Measurements from ENCODE around the gene SSX3. TPM values are rescaled to one million over a fixed set of nuclear protein-coding genes. Genes with fewer than 3 reads are reported as not detected.
"Not testable (repeated sequence)": the region's sequence is repeated elsewhere in the genome, so short reads cannot be mapped to it uniquely, and the experiment has no call there.

The SSX3 gene
- not detected for polyA plus RNA-seq (2013, experiment 1 of 4)
- polyA plus RNA-seq (2013, experiment 2 of 4), result not detected
- not detected for polyA plus RNA-seq (2013, experiment 3 of 4)
- polyA plus RNA-seq (2013, experiment 4 of 4), result not detected

- WGBS, 2 experiments, result 93 to 96% methylated on average over 17 of the region's 19 CpGs
- H3K9me3 ChIP-seq (ENCODE audit: control insufficient read depth, low read length); H3K27ac ChIP-seq (ENCODE audit: insufficient read depth, low read depth, low read length, poor library complexity, severe bottlenecking): not testable (repeated sequence)
Measured at GRCh38 chrX:48356315-48357094, at the start of gene SSX3. SSX3 (minus strand) TSS chrX:48356703; CDS start chrX:48355249, 1,454 bp downstream.

GRCh38 chrX:48397825-48398224 lies 41.3 kb upstream of the SSX3 start:
- not testable (repeated sequence) for H3K9me3 ChIP-seq (ENCODE audit: control insufficient read depth, low read length); H3K4me3 ChIP-seq (ENCODE audit: insufficient read depth, low read depth, low read length)
- WGBS, 2 experiments, result 83 to 86% methylated on average over 1 of the region's 1 CpG

More at GRCh38 chrX:48356315-48357094, at the start of gene SSX3:
- not testable (repeated sequence) for H3K4me1 ChIP-seq (ENCODE audit: control insufficient read depth, insufficient read depth, low read length); H3K4me3 ChIP-seq (ENCODE audit: insufficient read depth, low read depth, low read length); H3K36me3 ChIP-seq (ENCODE audit: control insufficient read depth, insufficient read depth, low read length); H3K27me3 ChIP-seq (ENCODE audit: control insufficient read depth, insufficient read depth, low read length, poor library complexity, severe bottlenecking)

DNA sequence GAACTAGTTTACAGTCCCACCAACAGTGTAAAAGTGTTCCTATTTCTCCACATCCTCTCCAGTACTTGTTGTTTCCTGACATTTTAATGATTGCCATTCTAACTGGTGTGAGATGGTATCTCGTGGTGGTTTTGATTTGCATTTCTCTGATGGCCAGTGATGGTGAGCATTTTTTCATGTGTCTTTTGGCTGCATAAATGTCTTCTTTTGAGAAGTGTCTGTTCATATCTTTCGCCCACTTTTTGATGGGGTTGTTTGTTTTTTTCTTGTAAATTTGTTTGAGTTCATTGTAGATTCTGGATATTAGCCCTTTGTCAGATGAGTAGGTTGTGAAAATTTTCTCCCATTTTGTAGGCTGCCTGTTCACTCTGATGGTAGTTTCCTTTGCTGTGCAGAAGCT lies 40.4 kb upstream of the SSX3 start:
- H3K27me3 ChIP-seq (ENCODE audit: control insufficient read depth, insufficient read depth, low read length, poor library complexity, severe bottlenecking); H3K36me3 ChIP-seq (ENCODE audit: control insufficient read depth, insufficient read depth, low read length); H3K27ac ChIP-seq (ENCODE audit: insufficient read depth, low read depth, low read length, poor library complexity, severe bottlenecking); H3K4me3 ChIP-seq (ENCODE audit: insufficient read depth, low read depth, low read length); H3K4me1 ChIP-seq (ENCODE audit: control insufficient read depth, insufficient read depth, low read length); H3K9me3 ChIP-seq (ENCODE audit: control insufficient read depth, low read length): not testable (repeated sequence)
- WGBS, 2 experiments, result 100% methylated on average over 1 of the region's 2 CpGs

More at GRCh38 chrX:48397825-48398224, 41.3 kb upstream of the SSX3 start:
- H3K36me3 ChIP-seq (ENCODE audit: control insufficient read depth, insufficient read depth, low read length); H3K27me3 ChIP-seq (ENCODE audit: control insufficient read depth, insufficient read depth, low read length, poor library complexity, severe bottlenecking); H3K4me1 ChIP-seq (ENCODE audit: control insufficient read depth, insufficient read depth, low read length); H3K27ac ChIP-seq (ENCODE audit: insufficient read depth, low read depth, low read length, poor library complexity, severe bottlenecking): not testable (repeated sequence)

GRCh38 chrX:48383239-48383638 lies 26.7 kb upstream of the SSX3 start, which contains the start of gene SSX4:
SSX4 (plus strand) TSS chrX:48383539; CDS start chrX:48384054, 515 bp downstream.
- not testable (repeated sequence) for H3K27ac ChIP-seq (ENCODE audit: insufficient read depth, low read depth, low read length, poor library complexity, severe bottlenecking); H3K4me3 ChIP-seq (ENCODE audit: insufficient read depth, low read depth, low read length); H3K27me3 ChIP-seq (ENCODE audit: control insufficient read depth, insufficient read depth, low read length, poor library complexity, severe bottlenecking); H3K4me1 ChIP-seq (ENCODE audit: control insufficient read depth, insufficient read depth, low read length); H3K9me3 ChIP-seq (ENCODE audit: control insufficient read depth, low read length); H3K36me3 ChIP-seq (ENCODE audit: control insufficient read depth, insufficient read depth, low read length)
- no CpG with 5 or more reads among the region's 16 CpGs for WGBS, 2 experiments

DNA sequence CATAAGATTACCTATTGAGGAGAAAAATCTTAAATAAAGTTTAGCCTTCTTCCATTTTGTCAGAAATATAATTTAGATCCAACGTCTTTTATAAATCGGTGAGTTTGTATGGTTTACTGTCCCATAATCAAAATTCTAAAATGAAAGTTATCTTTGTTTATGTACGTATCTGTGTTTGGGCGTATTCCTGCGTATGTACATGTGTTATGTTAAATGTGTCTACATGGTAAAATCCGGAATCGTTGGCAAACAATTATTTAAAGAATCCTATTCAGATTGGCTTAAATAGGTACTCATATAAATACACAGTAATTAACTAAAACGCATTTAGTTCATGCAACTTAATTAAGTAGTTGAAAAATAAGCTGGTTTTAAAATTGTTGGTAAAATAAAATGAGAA lies 13.9 kb upstream of the SSX3 start:
- not testable (repeated sequence) for H3K4me1 ChIP-seq (ENCODE audit: control insufficient read depth, insufficient read depth, low read length); H3K36me3 ChIP-seq (ENCODE audit: control insufficient read depth, insufficient read depth, low read length); H3K27ac ChIP-seq (ENCODE audit: insufficient read depth, low read depth, low read length, poor library complexity, severe bottlenecking); H3K4me3 ChIP-seq (ENCODE audit: insufficient read depth, low read depth, low read length); H3K9me3 ChIP-seq (ENCODE audit: control insufficient read depth, low read length); H3K27me3 ChIP-seq (ENCODE audit: control insufficient read depth, insufficient read depth, low read length, poor library complexity, severe bottlenecking)
- WGBS, 2 experiments, result no CpG with 5 or more reads among the region's 8 CpGs

DNA sequence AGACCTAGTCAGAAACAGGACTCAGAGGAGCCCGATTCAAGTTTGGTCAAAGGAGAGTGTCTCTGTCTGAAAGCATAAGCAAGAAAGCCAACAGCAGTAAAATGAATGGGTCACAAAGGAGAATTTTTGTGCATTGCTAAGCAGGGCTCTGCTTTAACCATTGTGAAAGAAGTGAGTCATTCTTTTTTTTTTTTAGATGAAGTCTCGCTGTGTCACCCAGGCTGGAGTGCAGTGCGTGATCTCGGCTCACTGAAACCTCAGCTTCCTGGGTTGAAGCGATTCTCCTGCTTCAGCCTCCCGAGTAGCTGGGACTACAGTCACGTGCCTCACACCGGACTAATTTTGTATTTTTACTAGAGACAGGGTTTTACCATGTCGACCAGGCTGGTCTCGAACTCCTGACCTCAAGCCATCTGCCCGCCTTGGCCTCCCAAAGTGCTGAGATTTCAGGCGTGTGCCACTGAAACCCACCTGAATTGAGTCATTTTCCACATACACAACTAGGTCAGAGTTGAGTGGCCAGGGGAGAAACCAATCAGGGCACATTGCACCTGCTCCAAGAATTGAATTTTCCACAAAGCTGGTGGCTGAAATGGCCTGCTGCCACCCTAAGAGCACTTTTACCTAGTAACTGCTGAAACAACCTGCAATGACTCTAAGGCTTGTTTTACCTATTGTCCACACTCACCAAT lies 11.4 kb upstream of the SSX3 start:
- H3K27ac ChIP-seq (ENCODE audit: insufficient read depth, low read depth, low read length, poor library complexity, severe bottlenecking); H3K9me3 ChIP-seq (ENCODE audit: control insufficient read depth, low read length); H3K4me3 ChIP-seq (ENCODE audit: insufficient read depth, low read depth, low read length); H3K27me3 ChIP-seq (ENCODE audit: control insufficient read depth, insufficient read depth, low read length, poor library complexity, severe bottlenecking); H3K36me3 ChIP-seq (ENCODE audit: control insufficient read depth, insufficient read depth, low read length); H3K4me1 ChIP-seq (ENCODE audit: control insufficient read depth, insufficient read depth, low read length): not testable (repeated sequence)
- WGBS, 2 experiments, result no CpG with 5 or more reads among the region's 12 CpGs

- H3K4me1 ChIP-seq (ENCODE audit: control insufficient read depth, insufficient read depth, low read length); H3K9me3 ChIP-seq (ENCODE audit: control insufficient read depth, low read length); H3K27me3 ChIP-seq (ENCODE audit: control insufficient read depth, insufficient read depth, low read length, poor library complexity, severe bottlenecking); H3K4me3 ChIP-seq (ENCODE audit: insufficient read depth, low read depth, low read length); H3K27ac ChIP-seq (ENCODE audit: insufficient read depth, low read depth, low read length, poor library complexity, severe bottlenecking); H3K36me3 ChIP-seq (ENCODE audit: control insufficient read depth, insufficient read depth, low read length): not testable (repeated sequence)
- WGBS, 2 experiments, result 80 to 88% methylated on average over 5 of the region's 6 CpGs
Measured at GRCh38 chrX:48359281-48359680, 2.8 kb upstream of the SSX3 start.

DNA sequence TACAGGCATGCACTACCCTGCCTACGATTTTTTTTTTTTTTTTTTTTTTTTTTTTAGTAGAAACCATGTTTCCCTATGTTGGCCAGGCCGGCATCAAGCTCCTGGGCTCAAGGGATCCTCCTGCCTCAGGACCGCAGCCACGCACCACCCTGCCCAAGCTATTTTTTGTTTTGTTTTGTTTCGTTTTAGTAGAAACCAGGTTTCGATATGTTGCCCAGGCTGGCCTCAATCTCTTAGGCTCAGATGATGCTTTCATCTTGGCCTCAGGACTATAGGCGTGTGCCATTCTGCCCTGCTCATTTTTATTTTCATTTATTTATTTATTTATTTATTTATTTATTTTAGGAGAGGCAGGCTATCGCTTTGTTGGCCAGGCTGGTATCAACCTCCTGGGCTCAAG lies 1.2 kb upstream of the SSX3 start:
- no peaks in the 10 kb centered on the region for H3K27me3 ChIP-seq (ENCODE audit: control insufficient read depth, insufficient read depth, low read length, poor library complexity, severe bottlenecking)

GRCh38 chrX:48346059-48346458 lies 10.4 kb downstream of the SSX3 start:
- not testable (repeated sequence) for H3K27me3 ChIP-seq (ENCODE audit: control insufficient read depth, insufficient read depth, low read length, poor library complexity, severe bottlenecking); H3K27ac ChIP-seq (ENCODE audit: insufficient read depth, low read depth, low read length, poor library complexity, severe bottlenecking); H3K4me3 ChIP-seq (ENCODE audit: insufficient read depth, low read depth, low read length); H3K9me3 ChIP-seq (ENCODE audit: control insufficient read depth, low read length); H3K36me3 ChIP-seq (ENCODE audit: control insufficient read depth, insufficient read depth, low read length); H3K4me1 ChIP-seq (ENCODE audit: control insufficient read depth, insufficient read depth, low read length)
- whole genome bisulfite sequencing, 2 experiments, result 74 to 82% methylated on average over 8 of the region's 8 CpGs

More for the DNA sequence above, 1.2 kb upstream of the SSX3 start:
- WGBS, 2 experiments, result 94 to 96% methylated on average over 6 to 7 of the region's 8 CpGs
- no peak overlapping the region for H3K4me3 ChIP-seq (ENCODE audit: insufficient read depth, low read depth, low read length)
- no peaks in the 10 kb centered on the region for H3K9me3 ChIP-seq (ENCODE audit: control insufficient read depth, low read length)
- no peaks in the 10 kb centered on the region for H3K4me1 ChIP-seq (ENCODE audit: control insufficient read depth, insufficient read depth, low read length)
- H3K36me3 ChIP-seq (ENCODE audit: control insufficient read depth, insufficient read depth, low read length), result no peaks in the 10 kb centered on the region
- H3K27ac ChIP-seq (ENCODE audit: insufficient read depth, low read depth, low read length, poor library complexity, severe bottlenecking), result no peak overlapping the region

GRCh38 chrX:48313996-48314395 lies 42.5 kb downstream of the SSX3 start:
- not testable (repeated sequence) for H3K36me3 ChIP-seq (ENCODE audit: control insufficient read depth, insufficient read depth, low read length); H3K27ac ChIP-seq (ENCODE audit: insufficient read depth, low read depth, low read length, poor library complexity, severe bottlenecking); H3K9me3 ChIP-seq (ENCODE audit: control insufficient read depth, low read length); H3K4me3 ChIP-seq (ENCODE audit: insufficient read depth, low read depth, low read length); H3K4me1 ChIP-seq (ENCODE audit: control insufficient read depth, insufficient read depth, low read length); H3K27me3 ChIP-seq (ENCODE audit: control insufficient read depth, insufficient read depth, low read length, poor library complexity, severe bottlenecking)
- 75 to 91% methylated on average over 1 to 2 of the region's 2 CpGs for WGBS, 2 experiments

All from ectodermal cell (in vitro differentiated cells).